ENCODE measurements around the gene GALNS.
"Not testable (repeated sequence)": the region's sequence is repeated elsewhere in the genome, so short reads cannot be mapped to it uniquely, and the experiment has no call there.

GALNS gene

GRCh38 chr16:88798772-88799455 is 57.8 kb downstream of the GALNS start:
- peak; percentile 74 for DNase-seq

- no peak for DNase-seq
These were observed 58.7 kb downstream of the GALNS start for GRCh38 chr16:88798073-88798472.

- DNase-seq: no peak
These were observed 60.5 kb downstream of the GALNS start for GRCh38 chr16:88796278-88796677.

DNA sequence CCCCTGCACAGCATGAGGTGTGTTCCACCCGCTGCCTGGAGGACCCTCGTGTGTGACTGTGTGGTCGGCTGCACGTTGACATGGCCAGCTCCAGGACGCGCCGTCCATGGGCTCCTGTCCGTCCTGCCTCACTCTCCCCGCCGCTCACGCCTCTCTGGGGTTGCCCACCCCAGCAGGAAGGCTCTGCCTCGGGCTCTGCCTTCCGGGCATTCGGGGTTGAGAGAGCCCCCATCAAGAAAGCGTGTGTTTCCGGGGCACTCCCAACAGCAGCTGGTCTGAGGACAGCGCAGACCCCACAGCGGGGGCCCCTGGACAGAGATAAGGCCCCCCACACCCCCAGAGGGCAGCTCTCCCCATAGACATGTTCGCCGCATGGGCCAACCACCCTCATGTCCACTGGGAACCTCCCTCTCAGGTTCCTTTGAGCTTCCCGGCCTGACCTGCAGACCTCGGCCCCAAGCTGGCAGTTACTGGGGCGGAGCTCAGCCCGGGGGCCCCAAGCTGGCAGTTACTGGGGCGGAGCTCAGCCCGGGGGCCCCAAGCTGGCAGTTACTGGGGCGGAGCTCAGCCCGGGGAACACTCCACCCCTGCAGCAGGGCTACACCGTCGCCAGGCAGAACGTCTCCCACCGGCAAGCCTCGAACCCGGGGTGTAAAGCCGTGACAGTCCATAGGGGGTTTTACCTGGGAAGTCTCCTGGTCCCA is 63.3 kb downstream of the GALNS start:
- no peak for DNase-seq

- no peak for DNase-seq
These were observed 64.0 kb downstream of the GALNS start for GRCh38 chr16:88792668-88793250.

DNA sequence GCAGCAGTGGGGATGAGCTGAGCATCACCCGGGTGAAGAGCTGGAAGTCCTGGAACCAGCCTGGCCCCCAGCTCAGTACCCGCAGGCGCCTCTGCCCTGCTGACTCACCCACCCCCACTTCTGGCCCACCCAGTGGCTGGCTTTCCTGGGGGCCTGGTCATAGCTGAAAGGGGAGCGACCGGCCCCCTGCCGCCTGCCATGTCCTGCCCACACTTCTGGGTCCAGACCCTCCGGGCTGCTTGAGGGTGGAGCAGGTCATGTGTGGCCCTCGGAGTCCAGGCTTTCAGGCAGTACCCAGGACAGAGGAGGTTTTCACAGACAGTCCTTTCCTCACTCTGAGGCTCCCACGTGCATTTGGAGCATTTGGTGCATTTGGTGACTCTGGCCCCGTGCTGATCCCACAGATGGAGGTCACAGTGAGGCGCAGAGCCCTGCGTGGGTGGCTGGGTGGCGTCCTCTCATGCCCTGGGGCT is 64.6 kb downstream of the GALNS start:
- DNase-seq: no peak

DNA sequence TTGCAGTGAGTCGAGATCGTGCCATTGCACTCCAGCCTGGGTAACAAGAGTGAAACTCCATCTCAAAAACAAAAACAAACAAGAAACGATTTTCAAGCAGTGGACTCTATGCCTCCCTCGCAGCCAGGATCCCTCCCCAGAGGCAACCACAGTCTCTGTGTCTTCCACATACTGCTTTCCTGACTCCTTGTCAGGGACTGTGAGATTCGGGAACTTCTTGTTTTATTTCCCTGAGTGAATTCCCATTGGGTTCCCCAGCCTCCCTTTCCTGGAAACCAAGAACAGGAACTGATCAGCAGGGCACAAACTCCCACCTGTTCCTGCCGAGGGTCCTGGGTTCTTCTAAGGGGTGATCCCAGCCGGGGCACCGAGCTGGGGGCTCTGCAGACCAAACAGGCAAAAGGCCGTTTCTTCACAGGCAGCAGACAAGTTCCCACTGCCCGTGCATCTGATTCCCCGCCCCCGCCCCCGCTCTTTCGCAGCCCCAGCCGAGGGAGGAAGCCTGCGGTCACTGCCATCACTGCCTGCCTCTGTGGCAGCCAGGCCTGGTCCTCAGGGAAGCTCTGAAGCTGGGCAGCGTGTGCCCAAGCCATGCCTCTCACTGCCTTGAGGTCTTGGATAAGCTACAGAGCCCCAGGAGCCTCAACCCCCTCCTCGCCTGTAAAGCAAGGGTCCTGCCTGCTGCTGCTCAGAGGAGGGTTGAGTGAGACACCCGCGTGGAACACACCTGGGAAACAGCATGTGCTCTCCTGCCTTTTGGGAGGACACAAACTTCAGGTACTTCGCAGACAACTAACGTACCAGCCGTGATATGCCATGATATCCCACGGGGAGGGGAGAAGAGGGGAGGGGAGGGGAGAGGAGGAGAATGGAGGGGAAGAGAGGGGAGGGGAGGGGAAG is 66.2 kb downstream of the GALNS start:
- no peak for DNase-seq

DNA sequence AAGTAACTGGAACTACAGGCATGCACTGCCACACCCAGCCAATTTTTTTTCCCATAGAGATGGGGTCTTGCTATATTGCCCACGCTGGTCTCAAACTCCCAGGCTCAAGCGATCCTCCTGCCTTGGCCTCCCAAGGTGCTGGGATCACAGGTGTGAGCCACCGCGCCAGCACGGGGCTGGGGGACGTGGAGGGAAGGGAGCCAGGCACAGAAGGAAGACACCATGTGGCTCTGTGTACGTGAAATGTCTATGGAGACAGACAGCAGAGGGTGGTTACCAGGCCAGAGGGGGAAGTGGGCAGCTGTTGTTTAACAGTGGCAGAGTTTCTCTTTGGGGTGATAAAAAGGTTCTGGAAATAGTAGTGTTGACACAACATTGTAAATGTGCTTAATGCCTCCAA is 67.2 kb downstream of the GALNS start:
- DNase-seq: no peak

- DNase-seq: not testable (repeated sequence)
These were observed 68.0 kb downstream of the GALNS start for GRCh38 chr16:88788749-88789148.

GRCh38 chr16:88787579-88788314 is 69.0 kb downstream of the GALNS start:
- DNase-seq: no peak

DNA sequence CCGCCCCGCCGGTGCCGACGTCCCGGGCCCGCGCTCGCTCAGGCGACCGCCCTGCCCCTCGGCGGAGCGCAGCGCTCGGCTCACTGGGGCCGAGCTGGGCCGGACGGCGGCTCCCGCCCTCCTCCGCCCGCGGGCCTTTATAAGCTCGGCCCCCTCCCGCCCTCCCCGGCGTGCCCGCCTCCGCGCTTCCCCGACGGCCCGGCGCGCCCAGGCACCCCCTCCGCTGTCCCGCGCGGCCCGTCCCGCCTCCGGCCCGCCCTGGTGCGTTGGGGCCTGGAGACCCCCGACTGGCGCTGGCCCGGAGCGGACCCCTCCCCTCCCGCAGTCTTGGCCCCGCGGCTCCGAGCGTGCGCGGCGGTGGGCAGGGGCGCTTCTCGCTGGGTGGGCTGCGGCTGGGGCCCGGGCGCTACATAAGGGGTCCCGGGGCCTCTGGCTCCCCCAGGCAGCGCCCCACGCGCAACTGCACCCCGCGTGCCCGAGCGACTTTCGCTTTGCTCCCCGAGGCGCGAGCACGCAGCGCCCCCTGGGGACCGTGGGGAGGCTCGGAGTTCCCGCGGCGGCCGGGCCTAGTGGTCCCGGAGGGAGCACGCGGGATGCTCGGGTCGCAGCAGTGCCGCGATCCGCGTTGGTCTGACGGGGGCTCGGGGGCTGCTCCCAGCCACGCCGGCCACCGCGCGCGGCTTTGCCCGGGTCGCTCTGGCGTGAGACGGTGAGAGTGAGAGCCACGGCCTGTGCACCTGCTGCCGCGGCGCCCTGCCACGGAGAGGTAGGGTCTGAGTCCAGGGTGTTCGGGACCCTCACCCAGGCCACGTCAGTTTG is 71.4 kb downstream of the GALNS start, which contains the start of gene PIEZO1:
Gene PIEZO1 (minus strand): TSS at position 115 of the 819 bp plus-strand sequence. CDS start 256 bp downstream, outside the sequence.
- no peak for DNase-seq

DNA sequence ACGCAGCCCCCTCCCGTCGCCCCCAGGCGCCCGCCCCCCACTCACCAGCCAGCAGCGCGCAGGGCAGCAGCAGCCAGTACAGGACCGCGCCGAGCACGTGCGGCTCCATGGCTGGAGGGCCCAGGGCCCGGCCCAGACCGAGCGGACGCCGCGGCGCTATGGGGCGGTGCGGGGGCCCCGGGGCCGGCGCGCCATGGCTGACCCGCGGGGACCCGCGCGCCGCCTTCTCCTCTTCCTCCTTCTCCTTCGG is 72.0 kb downstream of the GALNS start:
- no peak for DNase-seq

GRCh38 chr16:88784074-88784855 is 72.5 kb downstream of the GALNS start:
- no peak for DNase-seq

DNA sequence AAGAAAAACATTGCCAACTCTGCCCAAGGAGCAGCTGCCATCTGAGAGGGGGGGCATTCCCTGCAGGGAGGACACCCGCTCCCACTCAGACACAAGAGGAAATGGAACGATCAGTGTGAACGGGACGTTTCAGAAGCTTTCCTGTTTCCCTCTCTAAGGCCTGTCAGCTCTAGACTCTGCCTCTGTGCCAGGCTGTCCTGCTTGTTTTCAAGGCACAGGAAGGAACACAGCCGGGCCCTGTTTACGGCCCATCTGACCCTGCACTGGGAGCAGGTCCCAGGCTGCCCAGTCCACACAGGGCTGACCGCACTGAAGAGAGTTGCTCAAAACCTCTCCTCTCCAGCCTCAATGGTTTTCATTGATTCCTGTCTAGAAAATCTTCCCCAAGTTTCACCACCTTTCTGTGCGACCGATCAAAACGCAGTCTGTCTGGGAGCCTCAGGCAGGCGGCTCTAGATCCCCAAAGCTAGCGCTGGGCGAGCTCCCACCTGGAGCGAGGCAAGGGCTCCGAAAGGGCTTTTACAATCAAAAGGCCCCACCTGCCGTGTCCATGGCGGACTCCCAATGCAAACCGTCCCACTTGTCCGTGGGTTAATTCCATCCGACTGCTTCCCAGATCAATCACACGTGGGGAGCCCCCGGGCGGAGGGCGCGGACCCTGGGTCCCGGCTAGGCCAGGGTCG is 73.2 kb downstream of the GALNS start:
- no peak for DNase-seq

DNA sequence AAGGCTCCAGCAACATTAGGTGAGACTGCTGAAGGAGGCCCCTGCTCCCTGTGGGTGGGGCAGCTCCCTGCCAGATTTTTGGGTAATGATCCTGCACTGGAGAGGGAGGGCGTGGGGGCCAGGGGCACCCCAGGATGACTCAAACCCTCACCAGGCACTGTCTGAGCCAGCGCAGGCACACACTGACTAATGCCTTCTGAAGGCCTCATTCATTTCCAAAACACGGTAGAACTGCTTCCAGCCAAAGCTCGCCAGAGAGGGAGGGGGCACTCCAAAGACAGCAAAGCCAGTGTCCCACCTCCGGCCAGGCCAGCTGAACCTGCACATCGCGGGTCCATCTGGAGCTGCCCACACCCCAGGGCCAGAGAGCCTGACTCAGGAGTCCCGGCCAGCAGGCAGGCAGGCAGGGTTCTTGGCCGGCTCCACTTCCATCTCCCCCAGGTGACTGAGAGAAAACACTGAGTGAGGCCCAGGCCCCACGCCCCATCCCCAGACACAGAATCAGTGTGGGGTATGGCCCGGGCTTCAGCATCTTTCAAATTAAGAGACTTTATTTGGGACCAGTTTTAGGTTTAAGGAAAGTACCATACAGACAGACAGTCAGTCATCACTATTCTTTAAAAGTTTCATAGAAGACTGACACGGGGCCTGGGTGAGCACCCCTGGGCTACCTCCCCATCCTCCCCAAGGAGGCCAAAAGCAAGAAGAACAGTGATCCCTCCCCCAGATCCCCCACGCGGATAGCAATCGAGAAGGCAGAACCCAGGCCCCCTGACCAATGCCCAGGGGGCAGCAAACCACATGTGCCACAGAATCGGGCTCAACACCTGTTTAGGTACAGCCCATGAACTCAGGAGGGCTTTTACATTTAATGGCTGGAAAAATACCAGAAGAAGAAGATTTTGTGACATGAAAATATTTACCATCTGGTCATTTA is 74.0 kb downstream of the GALNS start:
- no peak for DNase-seq

GRCh38 chr16:88781140-88782077 is 75.3 kb downstream of the GALNS start:
- DNase-seq: no peak

DNA sequence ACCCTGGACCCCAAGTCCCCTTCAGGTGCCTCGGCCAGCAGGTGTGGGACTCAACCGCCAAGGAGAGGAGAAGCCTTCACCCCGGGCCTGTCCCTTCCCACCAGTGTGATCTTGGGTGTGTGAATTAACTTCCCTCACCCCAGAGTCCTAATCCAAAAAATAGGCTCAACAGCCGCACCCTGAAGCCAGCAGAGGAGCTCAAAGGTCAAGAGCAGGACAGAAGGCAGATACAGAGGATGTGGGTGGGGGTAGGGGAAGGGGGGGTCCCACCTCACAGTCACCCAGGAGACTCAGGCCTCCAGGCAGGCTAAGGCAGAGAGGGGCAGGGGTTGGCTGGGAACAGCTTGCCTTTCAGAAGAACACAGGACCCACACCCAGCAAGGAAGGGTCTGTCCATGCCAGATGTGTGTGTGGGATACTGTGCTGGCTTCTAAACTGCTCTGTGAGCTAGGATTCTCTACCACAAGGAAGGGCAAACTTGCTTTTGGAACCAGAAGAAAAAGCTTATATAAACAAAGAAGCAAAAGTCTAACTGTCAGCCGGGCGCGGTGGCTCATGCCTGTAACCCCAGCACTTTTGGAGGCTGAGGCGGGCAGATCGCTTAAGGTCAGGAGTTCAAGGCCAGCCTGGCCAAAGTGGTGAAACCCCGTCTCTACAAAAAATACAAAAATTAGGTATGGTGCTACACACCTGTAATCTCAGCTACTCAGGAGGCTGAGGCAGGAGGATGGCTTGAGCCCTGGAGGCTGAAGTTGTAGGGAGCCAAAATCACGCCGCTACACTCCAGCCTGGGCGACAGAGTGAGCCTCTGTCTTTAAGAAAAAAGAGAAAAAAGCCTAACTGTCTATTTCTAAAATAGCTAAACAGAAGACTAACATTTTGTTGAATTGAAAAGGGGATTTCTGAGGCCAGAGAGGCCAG is 76.3 kb downstream of the GALNS start:
- DNase-seq: no peak
